NCI-H526 treated with DMSO at 0.1 percent for 48 hours (cell line): ENCODE data around the gene EGFR.

Experiments
- DNase-seq: peaks from one replicate; lab custom pipeline; 2025; lab: John Stamatoyannopoulos, UW

The EGFR gene

DNA sequence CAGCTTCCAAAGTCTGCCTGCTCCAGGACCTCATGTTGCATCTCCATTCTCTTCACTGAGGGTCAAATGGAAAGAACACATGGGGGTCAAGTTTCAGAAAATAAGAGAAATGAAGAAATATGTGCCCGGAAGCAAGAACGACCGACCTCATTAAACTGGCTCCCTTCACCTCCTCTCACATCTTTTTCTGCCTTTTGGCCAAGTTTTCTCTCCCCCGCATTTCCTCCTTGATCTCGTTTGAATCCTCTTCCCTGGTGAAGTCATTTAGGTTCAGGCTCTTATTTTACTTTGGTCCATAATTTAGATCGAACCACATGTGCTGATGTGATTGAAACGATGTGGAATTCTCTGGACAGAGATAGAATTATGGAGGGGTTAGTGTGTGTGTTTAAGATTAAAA lies 44.2 kb downstream of the EGFR start:
- DNase-seq = no peak

DNA sequence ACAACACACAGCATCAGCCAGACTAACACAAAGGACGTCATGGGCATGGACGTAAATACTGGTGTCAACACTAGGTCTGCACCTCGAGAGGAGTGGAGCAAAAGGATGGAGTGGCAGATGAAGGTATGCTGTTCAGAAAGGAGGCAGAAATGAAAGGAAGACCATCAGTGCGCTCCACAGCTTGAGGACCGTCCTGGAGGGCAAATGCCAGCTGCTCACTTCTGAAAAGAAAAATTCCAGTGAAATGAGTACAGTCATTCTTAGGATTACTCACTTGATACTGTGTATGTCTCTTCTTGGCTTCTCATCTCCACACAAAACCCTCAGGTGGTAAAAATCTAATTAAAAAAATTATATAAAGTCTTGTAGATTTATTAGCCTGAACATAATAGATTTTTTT lies 44.8 kb downstream of the EGFR start:
- DNase-seq = no peak

DNA sequence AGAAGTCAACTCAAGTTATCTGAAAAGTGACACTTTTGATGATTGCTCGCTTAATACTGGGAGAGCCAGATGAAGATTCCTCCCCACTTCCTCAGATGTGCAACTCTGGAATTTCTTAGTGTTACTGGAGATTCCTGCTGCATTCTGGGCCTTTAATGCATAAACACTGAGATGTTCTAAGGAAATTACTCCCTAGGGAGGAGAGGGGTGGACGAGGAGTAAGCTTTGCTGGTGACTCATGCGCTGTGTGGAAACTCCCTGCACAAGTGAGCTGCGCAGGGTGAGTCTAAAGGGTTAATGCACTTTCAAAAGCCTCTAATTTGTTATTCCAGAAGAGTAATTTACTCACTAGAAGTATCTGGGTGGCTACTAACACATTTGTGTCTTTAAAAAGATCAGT lies 46.3 kb downstream of the EGFR start:
- DNase-seq = no peak

DNA sequence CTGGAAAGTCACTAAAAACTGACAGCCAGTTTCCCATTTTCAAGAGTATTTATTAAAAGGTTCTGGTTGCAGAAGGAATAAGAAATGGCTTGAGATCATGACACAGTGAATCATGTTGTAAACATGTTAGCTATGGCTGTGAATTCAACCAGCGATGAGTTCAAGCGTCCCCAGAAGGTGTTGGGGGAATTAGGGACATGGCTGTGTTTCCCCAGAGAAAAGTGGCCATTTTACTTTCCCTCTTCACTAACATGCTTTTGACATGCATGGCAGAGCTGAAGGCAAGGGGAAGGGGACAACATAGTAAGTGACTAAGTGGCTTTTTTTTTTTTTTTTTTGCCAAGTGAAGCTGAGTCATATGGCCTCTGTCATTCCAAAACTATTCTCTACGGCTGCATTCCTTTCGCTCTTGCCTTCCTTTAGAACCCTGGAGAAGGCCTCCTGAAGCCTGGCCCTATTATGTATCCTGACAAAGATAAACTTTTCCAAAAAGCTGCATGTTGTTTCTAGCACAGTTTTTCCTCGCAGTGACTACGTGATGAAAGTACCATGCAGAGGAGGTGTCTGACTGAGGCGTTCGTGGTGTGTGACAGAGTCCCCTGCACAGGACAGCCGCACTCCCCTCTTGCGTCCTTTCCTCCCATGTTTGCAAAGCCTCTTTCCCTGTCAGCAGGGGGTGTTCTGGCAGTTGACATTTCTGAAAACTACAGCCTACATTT lies 46.9 kb downstream of the EGFR start:
- DNase-seq = no peak

DNA sequence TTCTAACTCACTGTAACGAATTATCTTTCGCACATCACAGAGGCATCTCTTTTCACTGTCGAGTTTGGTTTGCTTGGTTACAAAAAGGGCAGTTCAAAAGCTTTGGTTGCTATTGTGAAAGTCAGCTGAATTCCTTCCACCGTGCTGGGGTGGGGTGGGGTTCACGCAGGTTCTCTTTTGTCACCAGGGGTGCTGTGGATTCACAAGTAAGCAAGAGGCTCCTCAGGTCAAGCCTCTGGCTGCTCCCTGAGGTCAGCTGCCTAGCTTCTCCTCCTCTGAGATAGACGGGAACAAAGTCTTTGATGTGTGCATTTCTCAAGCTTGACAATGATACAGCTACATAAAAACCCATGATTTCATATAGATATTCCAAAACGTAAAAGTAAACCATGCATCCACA lies 47.7 kb downstream of the EGFR start:
- no peak for DNase-seq

DNA sequence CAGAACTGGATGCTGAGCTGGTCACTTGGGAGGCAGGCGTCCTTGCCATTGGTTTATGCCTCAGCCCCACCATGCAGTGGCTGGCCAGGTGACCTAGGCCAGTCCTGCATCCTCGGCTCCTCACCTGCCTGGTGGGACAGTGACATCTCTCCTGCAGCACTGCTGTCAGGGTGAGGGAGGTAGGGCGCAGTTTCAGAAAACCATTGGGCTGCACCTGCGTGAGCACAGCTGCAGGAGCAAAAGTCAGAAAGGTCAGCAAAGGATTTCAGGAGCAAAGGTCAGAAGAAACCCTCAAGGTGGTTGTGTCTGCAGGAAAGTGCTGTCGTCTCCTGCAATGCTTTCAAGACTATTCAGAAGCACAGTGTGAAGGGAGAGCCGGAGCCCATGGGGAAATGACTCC lies 48.1 kb downstream of the EGFR start:
- no peak for DNase-seq

DNA sequence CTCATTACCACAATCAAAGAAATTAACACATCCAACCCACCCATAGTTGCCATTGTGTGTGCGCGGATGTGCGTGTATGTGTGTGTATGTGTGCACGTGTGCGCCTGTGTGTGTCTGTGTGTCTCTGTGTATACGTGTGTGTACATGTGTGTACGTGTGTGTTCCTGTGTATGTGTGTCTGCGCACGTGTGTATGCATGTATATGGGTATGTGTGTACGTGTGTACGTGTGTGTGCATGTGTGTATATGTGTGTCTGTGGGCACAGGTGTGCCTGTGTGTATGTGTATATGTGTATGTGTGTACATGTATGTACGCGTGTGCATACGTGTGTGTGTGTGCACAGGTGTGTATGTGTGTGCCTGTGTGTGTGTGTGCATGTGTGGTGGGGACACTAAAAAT lies 48.9 kb downstream of the EGFR start:
- no peak for DNase-seq

DNA sequence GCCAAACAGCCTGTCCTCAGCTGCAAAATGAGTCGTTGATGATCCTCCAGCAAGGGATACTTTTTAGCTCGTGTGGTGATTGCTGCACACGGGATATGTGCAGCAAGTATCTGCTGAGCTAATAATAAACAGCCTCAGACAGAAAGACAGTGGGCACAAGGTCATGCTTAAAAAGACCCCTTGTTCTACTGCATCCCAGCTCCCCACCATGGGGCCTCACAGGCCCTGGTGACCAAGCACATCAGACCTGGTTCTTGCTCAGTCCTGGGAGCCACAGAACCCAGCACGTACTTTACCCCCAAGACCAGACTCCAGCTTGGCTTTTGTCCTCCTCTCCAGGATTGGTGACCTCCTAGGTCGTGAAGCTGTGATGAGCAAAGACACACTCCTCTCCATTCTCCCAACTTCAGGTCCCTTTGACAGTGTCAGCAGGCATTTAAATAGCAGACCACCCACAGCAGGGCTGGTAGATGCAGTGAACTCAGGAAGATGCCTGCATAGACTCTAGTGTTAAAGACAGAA lies 50.5 kb downstream of the EGFR start:
- DNase-seq = no peak

DNA sequence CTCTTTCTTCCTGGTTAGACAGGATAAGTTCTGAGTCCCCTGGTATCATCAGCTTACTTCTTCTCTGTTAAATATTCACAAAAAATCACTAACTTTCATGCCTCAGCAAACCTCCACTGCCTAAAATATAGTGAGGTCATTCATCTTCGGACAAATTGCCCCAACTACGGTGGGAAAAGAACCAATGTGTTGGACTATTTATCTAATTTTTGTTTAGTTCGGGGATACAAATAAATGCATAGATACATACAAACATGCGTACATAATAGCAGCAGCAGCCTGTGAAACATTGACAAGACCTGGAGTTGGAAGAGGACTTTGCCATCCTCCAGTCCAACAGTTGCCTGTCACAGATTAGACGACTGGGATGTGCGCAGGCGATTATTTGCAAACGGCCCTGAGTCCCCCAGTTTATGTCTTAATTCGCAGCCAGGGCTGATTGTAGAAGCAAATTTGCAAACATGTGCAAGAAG lies 51.5 kb downstream of the EGFR start:
- no peak for DNase-seq

DNA sequence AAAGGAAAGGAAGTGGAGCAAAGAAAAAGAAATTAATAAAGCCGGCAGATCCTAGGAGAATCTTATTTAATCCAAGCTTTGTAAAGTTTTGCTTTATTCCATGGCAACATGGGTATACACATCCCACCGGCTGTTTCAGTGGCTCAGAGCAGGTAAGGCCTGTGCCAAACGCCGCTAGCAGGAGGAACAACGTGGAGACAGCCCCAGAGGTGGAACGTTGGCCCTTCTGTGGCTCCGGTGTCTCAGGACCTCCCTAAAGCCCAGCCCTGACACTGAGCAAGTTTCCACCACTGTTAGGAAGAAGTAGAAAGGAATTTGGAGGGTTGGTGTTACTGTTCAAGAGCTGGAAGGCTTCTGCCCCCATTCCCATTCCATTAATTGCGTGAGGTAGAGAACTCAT lies 52.0 kb downstream of the EGFR start:
- no peak for DNase-seq

DNA sequence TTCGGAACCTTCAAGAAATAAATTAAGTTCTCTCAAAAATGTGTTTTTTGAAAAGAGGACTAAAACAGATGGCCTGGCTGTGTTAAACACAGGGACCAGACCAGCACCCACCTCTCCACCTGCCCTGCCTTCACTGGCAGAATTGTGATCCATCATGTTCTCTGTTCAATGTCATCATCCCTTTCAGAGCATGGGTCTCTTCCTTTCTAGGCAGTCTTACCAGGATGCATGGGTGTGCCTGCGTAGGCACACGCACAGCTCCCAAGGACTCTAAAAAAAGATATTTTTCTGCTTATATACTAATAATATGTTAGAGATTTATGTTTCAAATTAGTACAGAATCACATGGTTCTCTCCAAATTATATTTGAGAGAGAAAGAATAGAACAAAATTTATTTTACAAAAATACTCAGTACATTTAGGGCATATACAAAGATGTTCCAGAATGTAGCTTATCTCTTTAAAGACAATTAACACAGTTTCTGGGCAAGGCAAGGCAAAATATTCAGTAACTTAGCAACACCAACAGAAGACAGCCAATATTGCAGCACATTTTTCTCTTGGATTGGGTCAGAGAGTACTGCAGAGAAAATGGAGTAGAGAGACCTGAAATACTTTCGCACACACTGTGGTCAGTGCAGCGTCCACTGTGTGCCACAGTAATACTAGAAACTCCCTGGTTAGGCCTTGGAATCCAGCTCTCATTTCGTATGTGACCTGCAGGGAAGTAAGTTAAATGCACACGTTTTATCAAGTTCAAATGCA lies 52.8 kb downstream of the EGFR start:
- DNase-seq = no peak

DNA sequence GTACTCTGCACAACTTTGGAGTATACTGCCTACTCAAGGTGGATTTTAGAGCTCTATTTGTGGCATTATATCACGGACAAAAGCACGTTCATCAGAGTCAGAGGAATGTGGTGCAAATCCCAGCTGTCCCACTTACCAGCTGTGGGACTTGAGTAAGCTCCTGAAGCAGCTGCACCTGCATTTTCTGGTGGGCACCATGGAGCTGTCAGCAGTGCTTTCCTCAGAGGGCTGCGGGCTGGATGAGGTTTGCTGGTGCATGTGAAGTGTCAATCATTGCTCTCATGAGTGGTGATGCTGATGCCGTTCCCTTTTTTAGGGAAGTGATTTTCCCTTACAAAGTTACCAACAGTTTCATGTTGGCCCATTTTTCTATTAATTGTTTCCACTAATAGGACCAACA lies 53.4 kb downstream of the EGFR start:
- DNase-seq = no peak

DNA sequence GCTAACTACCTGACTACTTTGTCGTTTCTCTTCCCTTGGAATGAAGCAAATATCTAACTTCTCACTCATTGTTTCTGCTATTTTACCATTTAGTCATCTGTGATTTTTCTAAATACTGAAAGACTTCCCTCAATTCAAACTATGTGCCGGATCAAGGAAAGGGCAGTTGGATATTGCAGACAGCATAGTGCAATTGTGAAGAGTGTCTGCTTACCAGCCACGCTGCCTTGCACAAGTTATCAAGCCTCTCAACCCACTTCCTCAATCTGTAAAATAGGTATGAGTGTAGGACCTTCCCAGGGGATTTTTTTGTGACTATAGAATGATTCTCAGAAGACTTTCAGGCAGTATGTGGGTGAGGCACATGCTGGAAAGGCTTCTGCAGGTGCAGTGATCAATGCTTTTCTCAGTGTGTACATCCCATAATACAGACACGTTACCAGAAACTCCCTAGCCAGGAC lies 54.3 kb downstream of the EGFR start:
- DNase-seq = no peak

DNA sequence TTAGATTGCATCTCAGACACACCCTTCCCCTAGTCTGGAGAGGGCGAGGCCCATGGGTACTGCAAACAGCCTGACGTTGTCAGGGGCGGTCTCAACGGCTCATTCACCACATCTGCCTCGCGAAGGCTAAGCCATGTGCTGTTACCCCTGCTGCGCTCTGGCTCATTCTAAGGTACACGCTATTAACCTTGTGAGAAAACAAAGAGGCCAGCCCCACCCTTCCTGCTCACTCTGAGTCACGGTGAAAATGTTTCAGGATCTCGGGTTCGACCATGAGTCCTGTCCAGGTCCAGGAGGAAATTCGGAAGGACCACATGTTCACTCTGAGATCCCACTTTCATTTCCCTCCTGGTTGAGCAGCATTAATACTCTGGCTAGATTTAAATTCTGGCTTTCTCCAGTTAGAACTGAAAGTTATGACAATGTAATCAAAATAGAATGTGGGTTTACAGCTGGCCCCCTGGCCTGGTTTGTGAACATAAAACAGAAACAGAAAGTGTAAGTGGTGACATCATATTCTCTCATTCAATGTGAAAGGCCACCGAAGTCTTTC lies 55.2 kb downstream of the EGFR start:
- DNase-seq = no peak

DNA sequence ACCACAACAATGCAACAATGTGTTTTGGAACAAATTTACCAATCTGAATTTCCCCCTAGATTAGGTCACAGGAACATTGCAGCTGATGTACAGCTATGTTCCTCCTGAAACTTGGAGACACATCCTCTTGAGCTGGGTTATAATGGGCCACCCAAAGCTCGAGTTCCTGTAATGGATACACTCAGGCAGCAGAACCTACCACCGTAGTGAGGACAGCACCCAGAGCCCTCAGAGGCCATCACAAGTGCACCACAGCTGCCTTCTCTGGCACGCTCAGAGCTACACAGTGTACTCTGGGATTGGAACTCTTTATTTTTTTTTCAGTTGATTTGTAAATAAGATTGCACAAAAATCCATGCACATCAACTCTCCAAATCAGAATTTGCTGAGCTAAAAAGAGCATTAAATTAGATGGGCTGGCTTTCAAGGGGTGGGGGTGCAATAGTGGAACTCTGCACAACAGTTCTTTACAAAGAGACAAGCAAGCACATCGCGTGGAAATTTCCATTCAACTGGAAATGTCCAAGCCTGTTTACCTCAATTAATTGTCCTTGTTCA lies 56.7 kb downstream of the EGFR start:
- DNase-seq = no peak

DNA sequence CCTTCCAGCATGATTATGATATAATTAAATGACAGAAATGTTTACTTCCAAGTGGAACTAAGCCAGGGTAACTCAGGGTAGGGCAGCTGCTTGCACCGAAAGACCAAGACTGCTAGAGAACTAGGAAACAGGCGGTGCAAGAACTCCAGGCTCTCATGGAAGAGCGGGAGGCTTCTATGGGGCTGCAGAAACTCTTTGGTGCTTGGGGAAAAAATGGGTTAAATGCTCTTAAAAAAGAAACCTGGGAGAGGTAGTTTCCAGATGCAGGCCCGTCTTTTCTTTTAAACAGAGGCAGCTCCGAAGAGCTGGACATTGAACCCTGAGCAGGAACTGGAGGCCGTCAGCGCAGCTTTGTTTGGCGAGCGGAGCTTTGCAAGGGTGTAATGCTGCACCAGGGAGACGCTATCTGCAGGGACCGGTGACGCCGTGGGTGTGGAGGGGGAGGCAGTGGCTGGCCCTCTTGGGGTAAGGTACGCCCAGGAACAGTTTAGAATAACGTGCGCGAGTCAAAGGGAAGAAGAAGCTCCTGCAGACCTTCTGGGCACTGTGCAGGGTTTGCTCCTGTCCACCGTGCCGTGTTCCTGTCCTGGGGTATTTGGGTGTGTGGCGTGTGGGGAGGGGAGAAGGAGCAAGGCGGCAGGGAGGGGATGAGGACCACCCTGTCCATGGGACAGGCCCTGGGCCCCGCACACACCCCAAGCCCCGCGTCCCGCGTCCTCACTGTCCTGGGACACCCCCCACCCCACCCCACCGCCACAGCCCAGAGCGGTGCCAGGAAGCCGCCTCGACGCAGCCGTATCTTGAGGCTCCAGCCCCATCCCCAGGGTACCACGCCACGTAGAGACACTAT lies 59.0 kb downstream of the EGFR start:
- DNase-seq = no peak

DNA sequence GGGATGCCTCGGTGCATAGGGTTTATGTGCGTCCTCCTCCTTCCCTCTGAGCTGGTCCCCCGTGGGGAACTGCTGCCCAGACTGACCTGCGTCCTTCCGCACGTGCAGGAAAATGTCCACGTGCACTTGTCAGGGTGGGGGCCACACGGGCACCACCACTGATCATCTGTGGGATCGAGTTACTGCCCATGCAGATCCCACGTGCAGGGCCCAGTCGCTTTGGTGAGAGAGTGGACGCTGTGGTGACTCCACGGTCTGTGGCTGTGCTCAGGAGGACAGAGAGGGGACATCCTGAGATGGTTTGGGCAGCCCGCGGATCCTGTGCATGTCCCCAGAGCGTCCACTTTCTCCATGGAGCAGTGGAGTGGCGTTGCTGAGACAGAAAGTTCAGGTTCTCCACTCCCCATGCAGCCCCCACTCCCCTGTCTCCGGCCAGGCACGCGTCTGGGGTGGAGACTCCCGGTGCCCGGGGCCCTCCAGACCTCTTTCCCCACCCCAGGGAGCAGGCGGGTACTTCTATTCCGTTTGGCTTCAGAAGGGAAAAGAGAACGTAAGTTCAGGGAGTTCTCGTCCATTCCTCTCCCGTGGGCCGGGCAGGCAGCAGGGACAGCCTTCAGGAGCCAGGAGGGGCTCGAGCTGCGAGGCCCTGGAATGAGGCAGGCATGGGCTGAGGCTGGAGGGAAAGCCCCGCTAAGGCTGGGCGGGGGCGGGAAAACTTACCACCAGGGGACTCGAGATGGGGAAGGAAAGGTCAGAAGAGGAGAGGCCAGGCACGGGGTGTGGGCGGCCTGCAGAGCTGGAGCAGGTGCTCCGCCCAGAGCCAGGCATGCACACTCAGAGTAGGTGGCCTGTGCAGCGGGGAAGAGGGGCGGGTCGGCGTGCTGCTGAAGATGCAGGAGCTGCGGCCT lies 59.9 kb downstream of the EGFR start:
- DNase-seq = no peak

DNA sequence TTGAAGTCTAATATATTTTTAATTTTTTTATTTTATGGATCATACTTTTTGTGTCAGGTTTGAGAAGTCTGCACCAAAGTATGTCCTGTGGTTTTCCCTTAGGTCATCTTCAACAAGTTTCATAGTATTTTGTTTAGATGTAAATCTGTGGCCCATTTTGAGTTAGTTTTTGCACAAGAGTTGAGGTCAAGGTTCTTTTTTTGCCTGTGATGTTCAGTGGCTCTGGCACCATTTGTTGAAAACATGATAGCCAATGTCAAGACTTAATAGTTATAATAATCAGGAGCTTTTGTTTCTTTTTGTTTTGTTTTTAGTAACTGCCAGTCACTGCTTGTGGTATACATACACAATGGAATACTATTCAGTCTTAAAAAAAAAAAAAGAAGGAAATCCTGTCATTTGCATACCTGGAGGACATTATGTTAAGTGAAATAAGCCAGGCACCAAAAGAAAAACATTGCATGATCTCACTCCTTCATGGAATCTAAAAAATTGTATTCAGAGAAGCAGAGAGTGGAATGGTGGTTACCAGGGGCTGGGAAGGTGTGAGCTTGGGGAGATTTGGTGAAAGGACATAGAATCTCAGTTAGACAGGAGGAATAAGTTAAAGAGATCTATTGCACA lies 61.3 kb downstream of the EGFR start:
- no peak for DNase-seq

DNA sequence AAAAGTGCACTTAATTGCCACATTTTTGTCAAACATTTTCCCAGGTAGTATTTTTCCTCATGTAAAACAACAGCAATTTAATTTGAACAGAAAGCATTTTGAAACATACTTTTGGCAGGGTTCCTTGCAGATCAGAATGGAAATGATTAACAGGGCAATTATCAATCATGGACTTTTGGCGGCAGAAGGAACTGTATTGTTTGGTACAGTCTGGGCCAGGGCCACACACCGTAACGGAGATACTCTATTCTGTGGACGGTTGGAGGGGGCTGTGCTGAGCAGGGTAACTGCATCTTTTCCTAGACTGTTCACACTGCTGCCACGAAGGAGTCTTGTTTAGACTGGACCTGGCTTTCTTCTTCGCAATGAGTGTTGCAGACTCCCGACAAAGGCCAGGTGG lies 62.3 kb downstream of the EGFR start:
- no peak for DNase-seq
